ENCODE results near the gene TLCD2.

The TLCD2 gene

DNA sequence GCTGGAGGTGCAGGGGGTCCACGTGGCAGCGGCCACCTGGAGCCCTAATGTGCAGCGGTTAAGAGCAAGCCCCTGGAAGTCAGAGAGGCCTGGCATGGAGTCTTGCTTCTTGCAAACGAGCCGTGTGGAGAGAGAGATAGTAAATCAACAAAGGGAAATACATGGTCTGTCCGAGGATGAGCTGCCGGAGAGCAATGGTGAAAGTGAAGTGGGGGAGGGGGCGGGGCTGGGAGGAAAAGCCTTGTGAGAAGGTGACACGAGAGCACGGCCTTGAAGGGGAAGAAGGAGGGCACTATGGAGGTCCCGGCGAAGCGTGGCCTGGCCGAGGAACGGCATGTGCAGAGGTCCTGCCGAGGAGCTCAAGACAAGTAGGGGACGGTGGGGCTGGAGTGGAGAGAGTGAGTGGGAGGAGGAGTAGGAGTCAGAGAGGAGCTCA is 45.7 kb upstream of the TLCD2 start:
- DNase-seq: no peak
- H3K27ac ChIP-seq (ENCODE audit: low read length): no peak overlapping the region
- H3K9ac ChIP-seq (ENCODE audit: low read length): no peak overlapping the region

DNA sequence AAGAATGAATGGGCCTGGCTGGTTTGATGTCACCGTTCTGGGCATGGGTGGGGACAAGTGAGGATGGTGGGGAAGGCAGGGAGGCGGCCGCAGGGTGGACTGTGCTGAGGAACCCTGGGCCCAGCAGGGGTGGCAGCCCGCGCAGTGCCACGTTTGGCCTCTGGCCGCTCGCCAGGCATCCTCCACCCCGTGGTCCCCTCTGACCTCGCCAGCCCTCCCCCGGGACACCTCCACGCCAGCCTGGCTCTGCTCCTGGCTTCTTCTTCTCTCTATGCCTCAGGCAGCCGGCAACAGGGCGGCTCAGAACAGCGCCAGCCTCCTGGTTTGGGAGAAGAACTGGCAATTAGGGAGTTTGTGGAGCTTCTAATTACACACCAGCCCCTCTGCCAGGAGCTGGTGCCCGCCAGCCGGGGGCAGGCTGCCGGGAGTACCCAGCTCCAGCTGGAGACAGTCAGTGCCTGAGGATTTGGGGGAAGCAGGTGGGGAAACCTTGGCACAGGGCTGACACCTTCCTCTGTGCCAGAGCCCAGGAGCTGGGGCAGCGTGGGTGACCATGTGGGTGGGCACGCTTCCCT is 45.2 kb upstream of the TLCD2 start:
- no peak overlapping the region for H3K4me2 ChIP-seq (ENCODE audit: low read depth, low read length)
- no peak overlapping the region for H3K4me3 ChIP-seq (ENCODE audit: low read length)
- H3K4me1 ChIP-seq (ENCODE audit: low read length): no peaks in the 10 kb centered on the region
- H3K27ac ChIP-seq (ENCODE audit: low read length): no peak overlapping the region
- no peaks in the 10 kb centered on the region for H3K79me2 ChIP-seq (ENCODE audit: low read length)
- TF ChIP-seq, protein P1, sequence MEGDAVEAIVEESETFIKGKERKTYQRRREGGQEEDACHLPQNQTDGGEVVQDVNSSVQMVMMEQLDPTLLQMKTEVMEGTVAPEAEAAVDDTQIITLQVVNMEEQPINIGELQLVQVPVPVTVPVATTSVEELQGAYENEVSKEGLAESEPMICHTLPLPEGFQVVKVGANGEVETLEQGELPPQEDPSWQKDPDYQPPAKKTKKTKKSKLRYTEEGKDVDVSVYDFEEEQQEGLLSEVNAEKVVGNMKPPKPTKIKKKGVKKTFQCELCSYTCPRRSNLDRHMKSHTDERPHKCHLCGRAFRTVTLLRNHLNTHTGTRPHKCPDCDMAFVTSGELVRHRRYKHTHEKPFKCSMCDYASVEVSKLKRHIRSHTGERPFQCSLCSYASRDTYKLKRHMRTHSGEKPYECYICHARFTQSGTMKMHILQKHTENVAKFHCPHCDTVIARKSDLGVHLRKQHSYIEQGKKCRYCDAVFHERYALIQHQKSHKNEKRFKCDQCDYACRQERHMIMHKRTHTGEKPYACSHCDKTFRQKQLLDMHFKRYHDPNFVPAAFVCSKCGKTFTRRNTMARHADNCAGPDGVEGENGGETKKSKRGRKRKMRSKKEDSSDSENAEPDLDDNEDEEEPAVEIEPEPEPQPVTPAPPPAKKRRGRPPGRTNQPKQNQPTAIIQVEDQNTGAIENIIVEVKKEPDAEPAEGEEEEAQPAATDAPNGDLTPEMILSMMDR (IDR thresholded peaks at IDR 0.05; ENCODE audit: low read length): no peak
- TF ChIP-seq EZH2 (optimal IDR thresholded peaks at IDR 0.05; ENCODE audit: low read depth, low read length): no peak
- no peak for TF ChIP-seq EZH2phosphoT487 (IDR thresholded peaks at IDR 0.05; ENCODE audit: low read length)
- H4K20me1 ChIP-seq (ENCODE audit: insufficient read depth, low read length): no peaks in the 10 kb centered on the region
- H3K36me3 ChIP-seq (replicated peaks; ENCODE audit: insufficient read depth, low read length): no peaks in the 10 kb centered on the region
- H3K9me2 ChIP-seq (replicated peaks; ENCODE audit: insufficient read depth, low read length): no peaks in the 10 kb centered on the region
- no peaks in the 10 kb centered on the region for H3K9me3 ChIP-seq (replicated peaks; ENCODE audit: insufficient read depth, low read length)
- peaks cover 29% of the 10 kb centered on the region; the same call in 1 of the 2 replicates for H3K27me3 ChIP-seq (replicated peaks; ENCODE audit: insufficient read depth, low read length)
- H3K9ac ChIP-seq (ENCODE audit: low read length): no peak overlapping the region
- no peak overlapping the region for H2AFZ ChIP-seq (ENCODE audit: low read length)
- DNase-seq: no peak
- H3F3A ChIP-seq (ENCODE audit: insufficient read depth, low read length): no peaks in the 10 kb centered on the region

More for the DNA sequence above, 45.7 kb upstream of the TLCD2 start:
- TF ChIP-seq EZH2phosphoT487 (IDR thresholded peaks at IDR 0.05; ENCODE audit: low read length): no peak
- no peaks in the 10 kb centered on the region for H3K9me3 ChIP-seq (replicated peaks; ENCODE audit: insufficient read depth, low read length)
- no peaks in the 10 kb centered on the region for H3K36me3 ChIP-seq (replicated peaks; ENCODE audit: insufficient read depth, low read length)
- H2AFZ ChIP-seq (ENCODE audit: low read length): no peak overlapping the region
- H4K20me1 ChIP-seq (ENCODE audit: insufficient read depth, low read length): no peaks in the 10 kb centered on the region
- H3K4me1 ChIP-seq (ENCODE audit: low read length): no peaks in the 10 kb centered on the region
- H3F3A ChIP-seq (ENCODE audit: insufficient read depth, low read length): no peaks in the 10 kb centered on the region
- no peaks in the 10 kb centered on the region for H3K79me2 ChIP-seq (ENCODE audit: low read length)
- H3K4me2 ChIP-seq (ENCODE audit: low read depth, low read length): no peak overlapping the region
- H3K4me3 ChIP-seq (ENCODE audit: low read length): no peak overlapping the region
- no peaks in the 10 kb centered on the region for H3K9me2 ChIP-seq (replicated peaks; ENCODE audit: insufficient read depth, low read length)
- peaks cover 29% of the 10 kb centered on the region; the same call in 1 of the 2 replicates for H3K27me3 ChIP-seq (replicated peaks; ENCODE audit: insufficient read depth, low read length)

DNA sequence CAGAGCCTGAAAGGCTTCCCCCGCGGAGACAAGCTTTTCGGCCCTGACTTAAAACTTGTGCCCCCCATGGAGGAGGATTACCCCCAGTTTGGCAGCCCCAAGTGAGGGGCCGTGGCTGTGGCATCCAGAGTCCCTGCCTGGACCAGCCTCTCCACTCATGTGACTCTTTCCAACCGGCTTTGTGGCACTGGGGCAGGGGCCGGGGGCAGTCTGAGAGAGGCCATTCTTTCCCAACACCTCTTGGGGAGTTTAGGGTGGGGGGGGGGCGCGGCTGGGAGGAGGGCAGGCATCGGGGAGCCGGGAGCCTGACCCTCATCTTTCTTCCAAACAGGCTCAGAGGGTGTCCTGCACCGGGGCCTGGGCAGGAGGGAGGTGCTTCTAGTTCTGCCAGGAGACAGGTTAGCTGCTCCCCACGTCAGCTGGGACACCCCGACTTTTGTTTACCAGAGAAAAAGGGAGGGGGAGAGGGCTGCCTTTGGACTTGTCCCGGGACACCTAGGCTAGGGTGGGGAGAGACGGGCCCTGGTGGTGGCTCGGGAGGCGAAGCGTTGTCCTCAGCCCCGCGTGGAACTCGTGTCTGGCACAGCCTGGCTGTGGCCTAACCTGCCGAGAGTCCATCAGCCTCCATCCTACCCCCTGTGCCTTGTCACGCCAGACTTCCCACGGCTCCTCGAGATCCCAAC is 44.4 kb upstream of the TLCD2 start:
- TF ChIP-seq, protein P1 (IDR thresholded peaks at IDR 0.05; ENCODE audit: low read length): no peak
- TF ChIP-seq EZH2phosphoT487 (IDR thresholded peaks at IDR 0.05; ENCODE audit: low read length) (no peak), EZH2 (optimal IDR thresholded peaks at IDR 0.05; ENCODE audit: low read depth, low read length) (no peak)
- Histone ChIP-seq H3K9ac (ENCODE audit: low read length) (no peak overlapping the region), H3K4me2 (ENCODE audit: low read depth, low read length) (no peak overlapping the region)

More for the DNA sequence above, 44.4 kb upstream of the TLCD2 start:
- no peaks in the 10 kb centered on the region for H3K9me2 ChIP-seq (replicated peaks; ENCODE audit: insufficient read depth, low read length)
- DNase-seq: no peak
- no peaks in the 10 kb centered on the region for H3K79me2 ChIP-seq (ENCODE audit: low read length)
- no peaks in the 10 kb centered on the region for H3K36me3 ChIP-seq (replicated peaks; ENCODE audit: insufficient read depth, low read length)
- no peak overlapping the region for H2AFZ ChIP-seq (ENCODE audit: low read length)
- H3K27me3 ChIP-seq (replicated peaks; ENCODE audit: insufficient read depth, low read length): peaks cover 29% of the 10 kb centered on the region; the same call in 1 of the 2 replicates
- H3K9me3 ChIP-seq (replicated peaks; ENCODE audit: insufficient read depth, low read length): no peaks in the 10 kb centered on the region
- H3K4me1 ChIP-seq (ENCODE audit: low read length): no peaks in the 10 kb centered on the region
- no peaks in the 10 kb centered on the region for H3F3A ChIP-seq (ENCODE audit: insufficient read depth, low read length)
- no peak overlapping the region for H3K4me3 ChIP-seq (ENCODE audit: low read length)
- no peaks in the 10 kb centered on the region for H4K20me1 ChIP-seq (ENCODE audit: insufficient read depth, low read length)
- no peak overlapping the region for H3K27ac ChIP-seq (ENCODE audit: low read length)

All from MM.1S (cell line).